ENCODE data around the gene SIVA1. TPM values are rescaled to one million over a fixed set of nuclear protein-coding genes. Genes with fewer than 3 reads are reported as not detected.

The SIVA1 gene
- total and polyA plus RNA-seq, 9 donors: 2.4 to 385 (median 91.6) TPM

- Histone ChIP-seq H3K4me3 (no peak overlapping the region), H3K27me3 (no peaks in the 10 kb centered on the region), H3K9me3 (no peaks in the 10 kb centered on the region), H3K27ac (no peak overlapping the region), H3K36me3 (no peaks in the 10 kb centered on the region), H3K4me1 (ENCODE audit: insufficient read depth) (no peaks in the 10 kb centered on the region)
- no peak for TF ChIP-seq POLR2A (IDR thresholded peaks at IDR 0.05)
- TF ChIP-seq CTCF (IDR thresholded peaks at IDR 0.05): no peak
- no peak for TF ChIP-seq EP300 (IDR thresholded peaks at IDR 0.05)
- WGBS, 3 donors: 40 to 52% (median 46%) methylated on average over 19 to 28 of the region's 28 CpGs
- intact Hi-C loops (cut with DNase I): loop anchor here (2.0 to 5.0 kb wide), 2 partner anchors 55 to 56 kb away; no protein-coding TSS in a partner anchor
- DNase-seq: no peak
Observed at GRCh38 chr14:104706733-104707607, 46.0 kb upstream of the SIVA1 start.

- no peak for DNase-seq
- Histone ChIP-seq H3K27ac (no peak overlapping the region), H3K4me3 (no peak overlapping the region), H3K27me3 (no peaks in the 10 kb centered on the region), H3K4me1 (ENCODE audit: insufficient read depth) (no peaks in the 10 kb centered on the region), H3K36me3 (no peaks in the 10 kb centered on the region), H3K9me3 (no peaks in the 10 kb centered on the region)
- intact Hi-C loops (cut with DNase I): loop anchor here (2.0 to 5.0 kb wide), 2 partner anchors 56 to 57 kb away; no protein-coding TSS in a partner anchor
- WGBS, 3 donors: 34 to 50% (median 41%) methylated on average over 25 to 34 of the region's 34 CpGs
- TF ChIP-seq POLR2A (IDR thresholded peaks at IDR 0.05): no peak
Observed at GRCh38 chr14:104707608-104708595, 45.0 kb upstream of the SIVA1 start.

GRCh38 chr14:104708606-104709268 is 44.2 kb upstream of the SIVA1 start:
- no peaks in the 10 kb centered on the region for H3K9me3 ChIP-seq
- no peak for TF ChIP-seq EP300 (IDR thresholded peaks at IDR 0.05)
- TF ChIP-seq CTCF (IDR thresholded peaks at IDR 0.05): peak; percentile 80 to 96 (median 95)
- TF ChIP-seq POLR2A (IDR thresholded peaks at IDR 0.05): no peak
- 36 to 40% (median 38%) methylated on average over 17 to 20 of the region's 20 CpGs for WGBS, 3 donors
- H3K4me3 ChIP-seq: no peak overlapping the region
- no peaks in the 10 kb centered on the region for H3K4me1 ChIP-seq (ENCODE audit: insufficient read depth)
- H3K27ac ChIP-seq: no peak overlapping the region
- H3K36me3 ChIP-seq: no peaks in the 10 kb centered on the region
- intact Hi-C loops (cut with DNase I): loop anchor here in 3 of 4 donors (5.0 kb wide), 1 partner anchor 56 kb away; no protein-coding TSS in a partner anchor
- DNase-seq: peak; percentile 49 to 82 (median 77)
- H3K27me3 ChIP-seq: no peaks in the 10 kb centered on the region

GRCh38 chr14:104709387-104710039 is 43.4 kb upstream of the SIVA1 start:
- TF ChIP-seq EP300 (IDR thresholded peaks at IDR 0.05): no peak
- no peak for TF ChIP-seq CTCF (IDR thresholded peaks at IDR 0.05)
- no peak for TF ChIP-seq POLR2A (IDR thresholded peaks at IDR 0.05)
- no peak overlapping the region for H3K27ac ChIP-seq
- no peaks in the 10 kb centered on the region for H3K36me3 ChIP-seq

More at GRCh38 chr14:104709387-104710039, 43.4 kb upstream of the SIVA1 start:
- Histone ChIP-seq H3K4me3 (no peak overlapping the region), H3K27me3 (no peaks in the 10 kb centered on the region), H3K4me1 (ENCODE audit: insufficient read depth) (no peaks in the 10 kb centered on the region), H3K9me3 (no peaks in the 10 kb centered on the region)
- DNase-seq: no peak
- 68 to 77% (median 69%) methylated on average over 17 to 18 of the region's 18 CpGs for WGBS, 3 donors
- intact Hi-C loops (cut with DNase I): loop anchor here in 3 of 4 donors (5.0 kb wide), 1 partner anchor 57 kb away; no protein-coding TSS in a partner anchor
